ENCODE measurements around the gene GAS1.

Gene GAS1

GRCh38 chr9:86942281-86943200, 4.8 kb downstream of the GAS1 start:
- DNase-seq: no peak
- no peak overlapping the region for H3K4me3 ChIP-seq (ENCODE audit: control insufficient read depth in 1 of 7, extremely low read depth in 1 of 7, insufficient read depth in 4 of 7, low read depth in 2 of 7, low read length in 6 of 7)
- H3K9me3 ChIP-seq (ENCODE audit: control extremely low read depth in 1 of 5, control insufficient read depth in 4 of 5, insufficient read depth in 2 of 5, low read depth in 1 of 5, low read length in 4 of 5): no peaks in the 10 kb centered on the region
- H3K27ac ChIP-seq (ENCODE audit: insufficient read depth in 1 of 2, low read depth in 1 of 2, low read length in 2 of 2, poor library complexity in 1 of 2, severe bottlenecking in 2 of 2): no peak overlapping the region
- WGBS (ENCODE audit: insufficient coverage): 84% methylated on average over 8 of the region's 10 CpGs
- peaks cover 23 to 75% (median 45%) of the 10 kb centered on the region in 5 experiments for H3K27me3 ChIP-seq (replicated peaks in 2 of 5; ENCODE audit: control insufficient read depth in 4 of 5, insufficient read depth in 5 of 5, low read length in 4 of 5)
- ChIA-PET POLR2A (no interaction called here), CTCF (no interaction called here)
- no peaks in the 10 kb centered on the region for H3K36me3 ChIP-seq (ENCODE audit: control insufficient read depth in 4 of 4, insufficient read depth in 4 of 4, low read length in 3 of 4)
- H3K4me1 ChIP-seq (ENCODE audit: control extremely low read depth in 1 of 4, control insufficient read depth in 4 of 4, insufficient read depth in 4 of 4, low read length in 3 of 4): peaks cover 0 to 19% (median 17%) of the 10 kb centered on the region in 4 experiments

GRCh38 chr9:86941197-86941596, 6.1 kb downstream of the GAS1 start:
- WGBS (ENCODE audit: insufficient coverage): no CpG with 5 or more reads among the region's 2 CpGs
- Histone ChIP-seq H3K4me1 (ENCODE audit: control extremely low read depth in 1 of 4, control insufficient read depth in 4 of 4, insufficient read depth in 4 of 4, low read length in 3 of 4) (peaks cover 0 to 12% (median 9%) of the 10 kb centered on the region in 4 experiments), H3K9me3 (ENCODE audit: control extremely low read depth in 1 of 5, control insufficient read depth in 4 of 5, insufficient read depth in 2 of 5, low read depth in 1 of 5, low read length in 4 of 5) (no peaks in the 10 kb centered on the region), H3K4me3 (ENCODE audit: control insufficient read depth in 1 of 7, extremely low read depth in 1 of 7, insufficient read depth in 4 of 7, low read depth in 2 of 7, low read length in 6 of 7) (no peak overlapping the region), H3K27ac (ENCODE audit: insufficient read depth in 1 of 2, low read depth in 1 of 2, low read length in 2 of 2, poor library complexity in 1 of 2, severe bottlenecking in 2 of 2) (no peak overlapping the region), H3K27me3 (replicated peaks in 2 of 5; ENCODE audit: control insufficient read depth in 4 of 5, insufficient read depth in 5 of 5, low read length in 4 of 5) (peaks cover 23 to 75% (median 45%) of the 10 kb centered on the region in 5 experiments), H3K36me3 (ENCODE audit: control insufficient read depth in 4 of 4, insufficient read depth in 4 of 4, low read length in 3 of 4) (no peaks in the 10 kb centered on the region)
- CTCF ChIA-PET: no interaction called here
- POLR2A ChIA-PET: no interaction called here
- no peak for DNase-seq

GRCh38 chr9:86940774-86941173, 6.5 kb downstream of the GAS1 start:
- H3K9me3 ChIP-seq (ENCODE audit: control extremely low read depth in 1 of 5, control insufficient read depth in 4 of 5, insufficient read depth in 2 of 5, low read depth in 1 of 5, low read length in 4 of 5): no peaks in the 10 kb centered on the region
- H3K4me1 ChIP-seq (ENCODE audit: control extremely low read depth in 1 of 4, control insufficient read depth in 4 of 4, insufficient read depth in 4 of 4, low read length in 3 of 4): peaks cover 0 to 7% (median 4%) of the 10 kb centered on the region in 4 experiments
- H3K36me3 ChIP-seq (ENCODE audit: control insufficient read depth in 4 of 4, insufficient read depth in 4 of 4, low read length in 3 of 4): no peaks in the 10 kb centered on the region
- H3K27me3 ChIP-seq (replicated peaks in 2 of 5; ENCODE audit: control insufficient read depth in 4 of 5, insufficient read depth in 5 of 5, low read length in 4 of 5): peaks cover 23 to 72% (median 45%) of the 10 kb centered on the region in 5 experiments
- H3K27ac ChIP-seq (ENCODE audit: insufficient read depth in 1 of 2, low read depth in 1 of 2, low read length in 2 of 2, poor library complexity in 1 of 2, severe bottlenecking in 2 of 2): no peak overlapping the region
- POLR2A ChIA-PET: no interaction called here
- CTCF ChIA-PET: no interaction called here
- 8% methylated on average over 2 of the region's 6 CpGs for WGBS (ENCODE audit: insufficient coverage)
- H3K4me3 ChIP-seq (ENCODE audit: control insufficient read depth in 1 of 7, extremely low read depth in 1 of 7, insufficient read depth in 4 of 7, low read depth in 2 of 7, low read length in 6 of 7): no peak overlapping the region
- no peak for DNase-seq

GRCh38 chr9:86939891-86940290, 7.4 kb downstream of the GAS1 start:
- no peak for DNase-seq
- H3K4me3 ChIP-seq (ENCODE audit: control insufficient read depth in 1 of 7, extremely low read depth in 1 of 7, insufficient read depth in 4 of 7, low read depth in 2 of 7, low read length in 6 of 7): no peak overlapping the region
- no peak overlapping the region for H3K27ac ChIP-seq (ENCODE audit: insufficient read depth in 1 of 2, low read depth in 1 of 2, low read length in 2 of 2, poor library complexity in 1 of 2, severe bottlenecking in 2 of 2)
- peaks cover 20 to 63% (median 40%) of the 10 kb centered on the region in 5 experiments for H3K27me3 ChIP-seq (replicated peaks in 2 of 5; ENCODE audit: control insufficient read depth in 4 of 5, insufficient read depth in 5 of 5, low read length in 4 of 5)
- H3K4me1 ChIP-seq (ENCODE audit: control extremely low read depth in 1 of 4, control insufficient read depth in 4 of 4, insufficient read depth in 4 of 4, low read length in 3 of 4): no peaks in the 10 kb centered on the region
- H3K36me3 ChIP-seq (ENCODE audit: control insufficient read depth in 4 of 4, insufficient read depth in 4 of 4, low read length in 3 of 4): no peaks in the 10 kb centered on the region
- ChIA-PET CTCF (no interaction called here), POLR2A (no interaction called here)
- H3K9me3 ChIP-seq (ENCODE audit: control extremely low read depth in 1 of 5, control insufficient read depth in 4 of 5, insufficient read depth in 2 of 5, low read depth in 1 of 5, low read length in 4 of 5): no peaks in the 10 kb centered on the region
- whole genome bisulfite sequencing (ENCODE audit: insufficient coverage): 89% methylated on average over 1 of the region's 1 CpG

- no peaks in the 10 kb centered on the region for H3K36me3 ChIP-seq (ENCODE audit: control insufficient read depth in 4 of 4, insufficient read depth in 4 of 4, low read length in 3 of 4)
- CTCF ChIA-PET: no interaction called here
- no peak overlapping the region for H3K27ac ChIP-seq (ENCODE audit: insufficient read depth in 1 of 2, low read depth in 1 of 2, low read length in 2 of 2, poor library complexity in 1 of 2, severe bottlenecking in 2 of 2)
- H3K27me3 ChIP-seq (replicated peaks in 2 of 5; ENCODE audit: control insufficient read depth in 4 of 5, insufficient read depth in 5 of 5, low read length in 4 of 5): peaks cover 18 to 58% (median 38%) of the 10 kb centered on the region in 5 experiments
- no peaks in the 10 kb centered on the region for H3K4me1 ChIP-seq (ENCODE audit: control extremely low read depth in 1 of 4, control insufficient read depth in 4 of 4, insufficient read depth in 4 of 4, low read length in 3 of 4)
- H3K4me3 ChIP-seq (ENCODE audit: control insufficient read depth in 1 of 7, extremely low read depth in 1 of 7, insufficient read depth in 4 of 7, low read depth in 2 of 7, low read length in 6 of 7): no peak overlapping the region
- no peaks in the 10 kb centered on the region for H3K9me3 ChIP-seq (ENCODE audit: control extremely low read depth in 1 of 5, control insufficient read depth in 4 of 5, insufficient read depth in 2 of 5, low read depth in 1 of 5, low read length in 4 of 5)
- 100% methylated on average over 5 of the region's 5 CpGs for WGBS (ENCODE audit: insufficient coverage)
- no peak for DNase-seq
- POLR2A ChIA-PET: no interaction called here
These were observed 8.0 kb downstream of the GAS1 start for GRCh38 chr9:86939321-86939720.

- Histone ChIP-seq H3K27me3 (replicated peaks in 2 of 5; ENCODE audit: control insufficient read depth in 4 of 5, insufficient read depth in 5 of 5, low read length in 4 of 5) (peaks cover 15 to 52% (median 36%) of the 10 kb centered on the region in 5 experiments), H3K9me3 (ENCODE audit: control extremely low read depth in 1 of 5, control insufficient read depth in 4 of 5, insufficient read depth in 2 of 5, low read depth in 1 of 5, low read length in 4 of 5) (peaks cover 0 to 2% (median 0%) of the 10 kb centered on the region in 5 experiments)
These were observed 8.5 kb downstream of the GAS1 start for GRCh38 chr9:86938780-86939179.

GRCh38 chr9:86926145-86926544, 21.2 kb downstream of the GAS1 start:
- no peak overlapping the region for H3K4me3 ChIP-seq (ENCODE audit: control insufficient read depth in 1 of 7, extremely low read depth in 1 of 7, insufficient read depth in 4 of 7, low read depth in 2 of 7, low read length in 6 of 7)
- DNase-seq: no peak
- no peak overlapping the region for H3K27ac ChIP-seq (ENCODE audit: insufficient read depth in 1 of 2, low read depth in 1 of 2, low read length in 2 of 2, poor library complexity in 1 of 2, severe bottlenecking in 2 of 2)
- ChIA-PET POLR2A (no interaction called here), CTCF (no interaction called here)
- H3K36me3 ChIP-seq (ENCODE audit: control insufficient read depth in 4 of 4, insufficient read depth in 4 of 4, low read length in 3 of 4): no peaks in the 10 kb centered on the region
- peaks cover 0 to 4% (median 0%) of the 10 kb centered on the region in 5 experiments for H3K9me3 ChIP-seq (ENCODE audit: control extremely low read depth in 1 of 5, control insufficient read depth in 4 of 5, insufficient read depth in 2 of 5, low read depth in 1 of 5, low read length in 4 of 5)
- no peaks in the 10 kb centered on the region for H3K4me1 ChIP-seq (ENCODE audit: control extremely low read depth in 1 of 4, control insufficient read depth in 4 of 4, insufficient read depth in 4 of 4, low read length in 3 of 4)
- 100% methylated on average over 1 of the region's 3 CpGs for WGBS (ENCODE audit: insufficient coverage)
- peaks cover 0 to 9% (median 5%) of the 10 kb centered on the region in 5 experiments for H3K27me3 ChIP-seq (replicated peaks in 2 of 5; ENCODE audit: control insufficient read depth in 4 of 5, insufficient read depth in 5 of 5, low read length in 4 of 5)

More at GRCh38 chr9:86938780-86939179, 8.5 kb downstream of the GAS1 start:
- Histone ChIP-seq H3K27ac (ENCODE audit: insufficient read depth in 1 of 2, low read depth in 1 of 2, low read length in 2 of 2, poor library complexity in 1 of 2, severe bottlenecking in 2 of 2) (no peak overlapping the region), H3K4me1 (ENCODE audit: control extremely low read depth in 1 of 4, control insufficient read depth in 4 of 4, insufficient read depth in 4 of 4, low read length in 3 of 4) (no peaks in the 10 kb centered on the region), H3K36me3 (ENCODE audit: control insufficient read depth in 4 of 4, insufficient read depth in 4 of 4, low read length in 3 of 4) (no peaks in the 10 kb centered on the region), H3K4me3 (ENCODE audit: control insufficient read depth in 1 of 7, extremely low read depth in 1 of 7, insufficient read depth in 4 of 7, low read depth in 2 of 7, low read length in 6 of 7) (no peak overlapping the region)
- no peak for DNase-seq
- POLR2A ChIA-PET: no interaction called here
- CTCF ChIA-PET: no interaction called here
- WGBS (ENCODE audit: insufficient coverage): 100% methylated on average over 1 of the region's 1 CpG

Data from common myeloid progenitor, CD34-positive (primary cell).